ENCODE results near the gene CD81.

CD81 gene

GRCh38 chr11:2369896-2370295 is 7.2 kb upstream of the CD81 start:
- no peak for TF ChIP-seq EP300 (IDR thresholded peaks at IDR 0.05; ENCODE audit: borderline replicate concordance)
- no peak for TF ChIP-seq CREB1 (IDR thresholded peaks at IDR 0.05; ENCODE audit: low read depth)
- no peak for TF ChIP-seq TAF1 (IDR thresholded peaks at IDR 0.05; ENCODE audit: low read depth)
- TF ChIP-seq, protein P1, sequence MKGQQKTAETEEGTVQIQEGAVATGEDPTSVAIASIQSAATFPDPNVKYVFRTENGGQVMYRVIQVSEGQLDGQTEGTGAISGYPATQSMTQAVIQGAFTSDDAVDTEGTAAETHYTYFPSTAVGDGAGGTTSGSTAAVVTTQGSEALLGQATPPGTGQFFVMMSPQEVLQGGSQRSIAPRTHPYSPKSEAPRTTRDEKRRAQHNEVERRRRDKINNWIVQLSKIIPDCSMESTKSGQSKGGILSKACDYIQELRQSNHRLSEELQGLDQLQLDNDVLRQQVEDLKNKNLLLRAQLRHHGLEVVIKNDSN (IDR thresholded peaks at IDR 0.05): no peak
- no peak for TF ChIP-seq EGR1 (IDR thresholded peaks at IDR 0.05)
- TF ChIP-seq RAD21 (IDR thresholded peaks at IDR 0.05; ENCODE audit: low read depth): no peak
- no peak for TF ChIP-seq CEBPB (IDR thresholded peaks at IDR 0.05)
- no peak for TF ChIP-seq FOXM1 (IDR thresholded peaks at IDR 0.05; ENCODE audit: borderline replicate concordance, low read depth)
- TF ChIP-seq, protein P2, sequence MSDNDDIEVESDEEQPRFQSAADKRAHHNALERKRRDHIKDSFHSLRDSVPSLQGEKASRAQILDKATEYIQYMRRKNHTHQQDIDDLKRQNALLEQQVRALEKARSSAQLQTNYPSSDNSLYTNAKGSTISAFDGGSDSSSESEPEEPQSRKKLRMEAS (IDR thresholded peaks at IDR 0.05): no peak

GRCh38 chr11:2374456-2375201 is 2.5 kb upstream of the CD81 start:
- TF ChIP-seq, protein P1 (IDR thresholded peaks at IDR 0.05): no peak
- TF ChIP-seq YY1 (IDR thresholded peaks at IDR 0.05; ENCODE audit: low read depth): no peak
- TF ChIP-seq CREB1 (IDR thresholded peaks at IDR 0.05; ENCODE audit: low read depth): no peak
- no peak for TF ChIP-seq NFIC (IDR thresholded peaks at IDR 0.05)
- TF ChIP-seq, protein P2 (IDR thresholded peaks at IDR 0.05): no peak
- TF ChIP-seq RAD21 (IDR thresholded peaks at IDR 0.05; ENCODE audit: low read depth): no peak
- no peak for TF ChIP-seq EP300 (IDR thresholded peaks at IDR 0.05; ENCODE audit: borderline replicate concordance)
- TF ChIP-seq REST (IDR thresholded peaks at IDR 0.05; ENCODE audit: low read depth): no peak
- no peak for TF ChIP-seq ZBTB7A (IDR thresholded peaks at IDR 0.05; ENCODE audit: low read depth)
- no peak for TF ChIP-seq TCF12 (IDR thresholded peaks at IDR 0.05; ENCODE audit: low read depth)
- no peak for TF ChIP-seq EGR1 (IDR thresholded peaks at IDR 0.05)
- TF ChIP-seq FOXM1 (IDR thresholded peaks at IDR 0.05; ENCODE audit: borderline replicate concordance, low read depth): no peak
- TF ChIP-seq TEAD4 (IDR thresholded peaks at IDR 0.05): no peak
- no peak for TF ChIP-seq CEBPB (IDR thresholded peaks at IDR 0.05)

DNA sequence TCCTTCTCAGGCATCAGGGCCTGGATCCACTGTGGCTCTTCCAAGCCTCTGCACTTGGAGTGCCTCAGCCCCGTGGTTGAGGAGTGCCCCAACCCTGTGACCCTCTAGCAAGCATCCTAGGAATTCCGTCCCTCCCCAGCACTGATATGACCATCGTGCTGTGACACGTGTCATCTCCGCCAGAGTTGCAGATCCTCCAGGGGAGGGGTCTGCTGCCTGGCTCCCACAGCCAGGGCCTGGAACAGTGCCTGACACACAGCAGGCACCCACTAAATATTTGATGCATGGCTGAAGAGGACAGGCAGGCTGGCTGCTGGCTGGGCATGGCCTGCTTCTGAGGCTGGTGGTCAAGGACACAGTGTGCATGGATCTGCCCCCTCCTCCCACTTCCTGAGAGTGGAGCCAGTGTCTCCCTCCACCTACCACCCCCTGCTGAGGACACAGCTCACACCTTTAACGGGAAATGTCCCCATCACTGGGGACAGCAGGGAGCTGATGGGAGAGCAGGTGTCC is 1.7 kb upstream of the CD81 start:
- TF ChIP-seq FOXM1 (IDR thresholded peaks at IDR 0.05; ENCODE audit: borderline replicate concordance, low read depth) (no peak), CREB1 (IDR thresholded peaks at IDR 0.05; ENCODE audit: low read depth) (no peak), CEBPB (IDR thresholded peaks at IDR 0.05) (no peak)
- TF ChIP-seq, protein P1 (IDR thresholded peaks at IDR 0.05): no peak

- TF ChIP-seq RAD21 (IDR thresholded peaks at IDR 0.05; ENCODE audit: low read depth): no peak
- TF ChIP-seq, protein P1 (IDR thresholded peaks at IDR 0.05): no peak
- no peak for TF ChIP-seq TCF12 (IDR thresholded peaks at IDR 0.05; ENCODE audit: low read depth)
- no peak for TF ChIP-seq TAF1 (IDR thresholded peaks at IDR 0.05; ENCODE audit: low read depth)
- no peak for TF ChIP-seq CREB1 (IDR thresholded peaks at IDR 0.05; ENCODE audit: low read depth)
- TF ChIP-seq FOXM1 (IDR thresholded peaks at IDR 0.05; ENCODE audit: borderline replicate concordance, low read depth): no peak
- no peak for TF ChIP-seq TEAD4 (IDR thresholded peaks at IDR 0.05)
- TF ChIP-seq, protein P2 (IDR thresholded peaks at IDR 0.05): no peak
- TF ChIP-seq YY1 (IDR thresholded peaks at IDR 0.05; ENCODE audit: low read depth): no peak
- TF ChIP-seq NFIC (IDR thresholded peaks at IDR 0.05): no peak
- TF ChIP-seq REST (IDR thresholded peaks at IDR 0.05; ENCODE audit: low read depth): no peak
- no peak for TF ChIP-seq CEBPB (IDR thresholded peaks at IDR 0.05)
- TF ChIP-seq EGR1 (IDR thresholded peaks at IDR 0.05): no peak
- TF ChIP-seq ZBTB7A (IDR thresholded peaks at IDR 0.05; ENCODE audit: low read depth): no peak
- TF ChIP-seq EP300 (IDR thresholded peaks at IDR 0.05; ENCODE audit: borderline replicate concordance): no peak
Measured at GRCh38 chr11:2375964-2376551, 1.1 kb upstream of the CD81 start.

Measured in Ishikawa (cell line).